ENCODE data around the gene CDKN1C.
A peak's percentile ranks its signal among the peaks of the same experiment; 100 is the strongest.

CDKN1C gene

DNA sequence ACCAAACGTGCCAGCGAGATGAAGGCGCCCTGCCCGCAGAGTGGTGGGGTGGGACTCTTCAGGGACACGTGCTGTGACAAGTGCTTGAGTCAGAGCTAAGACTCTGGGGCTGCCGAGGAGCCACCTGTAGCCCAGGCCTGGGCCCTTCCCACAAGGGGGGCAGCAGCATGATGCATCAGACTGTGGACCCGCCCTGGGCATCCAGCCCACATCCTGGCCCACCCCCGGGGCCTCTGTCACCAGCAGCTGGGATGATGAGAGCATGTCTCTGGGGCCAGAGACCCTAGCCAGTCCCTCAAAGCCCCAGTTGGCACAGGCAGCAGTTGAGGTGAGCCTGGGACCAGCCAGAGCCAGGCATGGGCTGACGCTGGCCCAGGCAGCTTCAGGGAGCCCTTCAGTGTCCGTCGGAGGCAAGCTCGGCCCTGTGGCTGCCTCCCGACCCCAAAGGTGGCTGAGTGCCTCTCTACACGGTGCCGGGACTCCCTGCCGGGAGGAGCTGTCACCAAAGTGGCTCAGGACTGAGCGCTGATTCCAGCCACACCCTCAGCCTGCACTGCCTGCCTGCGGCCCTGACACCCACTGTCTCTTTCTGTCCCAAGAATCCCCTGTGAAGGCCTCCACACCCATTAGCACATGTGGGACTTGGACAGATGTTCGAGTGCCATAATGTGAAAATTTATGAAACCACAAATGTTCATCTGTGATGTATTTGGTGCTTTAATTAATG lies 41.3 kb downstream of the CDKN1C start:
- peak; percentile 4 for DNase-seq

DNA sequence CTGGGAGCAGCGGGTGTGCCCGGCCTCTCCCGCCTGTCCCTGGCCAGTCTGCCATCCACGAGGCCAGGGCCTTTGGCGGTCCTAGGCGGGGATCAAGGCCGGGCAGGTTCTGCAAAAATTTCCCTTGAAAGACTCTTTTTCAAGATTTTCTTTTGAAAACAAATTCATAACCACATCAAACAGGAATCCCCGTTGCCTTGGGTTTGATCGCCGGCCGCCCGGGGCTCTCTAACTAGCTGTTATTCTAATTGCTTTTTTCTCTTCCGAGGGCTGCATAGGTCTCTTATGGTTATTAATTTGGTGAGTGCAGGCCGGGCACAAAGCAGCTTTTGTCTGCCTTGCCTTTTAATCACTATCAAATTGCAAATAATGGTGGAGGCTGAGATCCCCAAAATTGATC lies 42.0 kb downstream of the CDKN1C start:
- no peak for DNase-seq

DNA sequence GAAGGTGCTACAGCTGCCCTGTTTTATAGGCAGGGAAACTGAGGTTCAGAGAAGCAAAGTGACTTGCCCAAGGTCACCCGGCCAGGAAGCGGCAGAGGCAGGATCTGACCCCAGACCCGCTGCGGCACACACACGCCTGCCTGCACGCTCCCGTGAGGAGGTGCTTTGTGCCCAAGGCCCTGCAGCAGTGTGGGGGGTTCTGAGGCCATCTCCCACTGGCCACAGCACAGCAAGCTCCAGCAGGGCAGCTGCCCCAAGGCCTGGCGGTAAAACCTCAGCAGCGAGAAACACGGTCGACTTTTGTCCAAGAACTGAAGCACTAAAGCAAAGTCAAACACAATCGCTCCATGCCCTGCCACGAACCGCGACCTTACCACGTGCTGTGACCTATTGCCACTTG lies 42.7 kb downstream of the CDKN1C start:
- DNase-seq: no peak

DNA sequence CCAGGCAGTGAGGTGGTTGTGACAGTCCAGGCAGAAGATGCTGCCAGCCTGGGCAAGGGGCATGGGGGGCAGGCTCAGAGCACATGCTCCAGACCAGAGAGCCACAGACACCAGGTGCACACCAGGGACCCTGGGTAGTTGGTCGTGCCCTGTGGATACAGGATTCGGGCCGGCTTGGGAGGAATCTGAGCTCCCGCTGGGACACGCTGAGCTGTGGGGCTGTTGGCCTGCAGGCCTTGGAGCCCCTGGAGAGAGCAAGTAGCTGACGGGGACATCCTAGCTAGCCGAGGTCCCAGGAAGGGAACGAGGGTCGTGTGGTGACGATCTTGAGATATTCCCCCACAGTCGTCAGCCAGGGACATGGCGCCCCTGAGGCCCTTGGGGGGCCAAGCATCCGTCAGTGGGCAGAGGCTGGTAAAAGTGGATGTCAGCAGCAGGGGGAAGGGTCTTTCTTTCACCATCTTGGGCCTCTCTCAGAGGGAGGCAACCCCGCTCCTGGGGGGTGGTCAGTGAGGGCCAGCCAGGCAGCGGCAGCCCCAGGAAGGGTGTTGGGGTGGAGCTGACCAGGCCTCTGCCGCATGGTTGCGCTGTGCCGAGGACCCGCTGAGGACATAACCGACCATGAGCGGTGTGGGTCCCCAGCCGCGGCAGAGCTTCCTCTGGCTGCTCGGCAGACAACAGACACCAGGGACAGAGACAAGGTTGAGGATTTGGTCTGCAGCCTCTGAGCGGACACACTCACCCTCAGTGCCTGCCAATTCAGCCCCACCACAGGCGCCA lies 44.0 kb downstream of the CDKN1C start:
- DNase-seq: no peak

DNA sequence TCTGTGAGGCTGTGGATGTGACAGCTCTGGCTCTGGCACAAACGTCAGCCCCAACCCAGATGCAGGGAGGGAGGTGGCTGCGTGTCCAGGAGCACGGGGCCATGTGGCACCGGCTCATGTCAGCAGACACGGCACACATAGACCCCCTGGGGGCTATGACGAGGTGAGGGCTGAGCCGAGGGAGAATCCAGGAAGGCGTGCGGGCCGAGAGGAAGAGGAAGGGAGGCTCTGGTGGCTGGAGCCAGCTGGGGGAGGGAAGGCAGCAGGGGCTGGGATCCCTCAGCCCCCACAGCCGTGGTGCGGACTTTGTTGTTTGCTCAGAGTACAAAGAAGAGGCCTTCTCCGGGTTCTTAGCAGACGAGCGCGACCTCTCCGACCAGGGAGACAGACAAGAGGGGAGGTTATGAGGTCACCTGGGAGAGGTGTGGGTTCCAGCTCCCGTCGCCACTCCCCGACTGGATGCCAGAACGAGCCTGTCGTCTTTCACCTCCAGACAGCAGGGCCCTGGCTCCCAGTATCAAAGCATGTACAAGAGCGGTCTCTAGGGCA lies 46.1 kb downstream of the CDKN1C start:
- DNase-seq: no peak

DNA sequence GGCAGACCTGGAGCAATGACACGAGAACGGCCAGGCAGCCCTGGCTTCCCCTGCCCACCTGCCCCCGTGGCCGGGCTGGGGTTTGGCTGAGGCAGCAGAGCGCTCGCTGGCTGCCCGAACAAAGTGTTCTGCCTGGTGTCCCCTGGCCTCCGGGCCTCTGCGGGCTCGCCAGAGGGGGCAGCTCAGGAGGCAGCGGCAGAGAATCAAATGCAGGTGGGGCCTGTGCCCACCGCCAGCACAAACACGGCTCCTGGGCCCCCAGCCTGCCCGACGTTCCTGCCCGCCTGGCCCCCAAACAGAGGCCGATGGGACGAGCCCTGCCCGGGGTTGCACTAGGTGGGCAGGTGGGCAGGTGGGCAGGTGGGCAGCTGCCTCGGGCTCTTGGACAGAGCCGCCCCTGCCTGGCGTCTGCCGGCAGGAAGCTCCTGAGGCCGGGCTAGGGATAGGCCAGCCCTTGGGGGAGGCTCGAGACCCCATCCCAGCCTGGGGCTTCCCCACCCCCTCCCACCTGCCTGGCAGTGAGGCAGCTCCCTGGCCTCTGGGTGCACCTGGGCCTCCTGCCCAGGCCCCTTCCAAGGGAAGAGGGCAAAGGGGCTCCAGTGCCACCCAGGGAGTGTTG lies 46.8 kb downstream of the CDKN1C start:
- DNase-seq: no peak

DNA sequence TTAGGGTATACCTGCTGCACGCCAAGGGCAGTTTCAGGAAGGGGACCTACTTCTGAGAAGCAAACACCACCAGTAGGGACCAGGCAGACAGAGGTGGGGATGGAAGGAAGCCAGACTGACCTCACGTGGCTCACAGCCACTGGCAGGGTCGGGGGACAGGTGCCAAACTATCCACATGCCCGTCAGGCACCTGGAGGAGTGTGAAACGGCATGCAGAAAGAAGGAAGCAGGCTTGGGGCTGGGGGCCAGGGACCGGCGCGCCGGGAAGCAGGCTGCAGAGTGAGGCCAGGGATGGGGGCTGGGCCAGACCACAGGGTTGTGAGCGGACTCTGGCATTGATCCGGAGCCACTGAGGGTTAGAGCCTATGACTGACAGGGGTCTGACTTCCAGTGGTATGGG lies 47.5 kb downstream of the CDKN1C start:
- DNase-seq: no peak

DNA sequence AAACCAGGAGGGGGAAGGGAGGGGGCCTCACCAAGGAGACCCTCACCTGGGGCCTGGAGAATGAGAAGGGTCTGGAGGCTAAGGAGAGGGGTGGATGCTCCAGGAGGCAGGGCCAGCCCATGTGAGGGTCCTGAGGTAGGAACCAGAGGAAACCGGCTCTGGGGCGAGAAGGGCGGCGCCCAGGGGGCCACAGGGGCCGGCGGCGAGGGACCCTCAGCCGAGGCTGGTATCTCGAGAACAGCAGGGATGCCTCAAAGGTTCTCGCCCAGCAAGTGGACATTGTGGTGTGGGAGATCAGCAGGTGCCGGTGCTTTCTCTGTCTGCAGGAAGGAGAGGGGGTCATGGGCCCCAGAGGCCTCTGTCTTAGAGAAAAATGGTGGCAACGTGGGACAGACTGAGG lies 47.9 kb downstream of the CDKN1C start:
- DNase-seq: no peak

DNA sequence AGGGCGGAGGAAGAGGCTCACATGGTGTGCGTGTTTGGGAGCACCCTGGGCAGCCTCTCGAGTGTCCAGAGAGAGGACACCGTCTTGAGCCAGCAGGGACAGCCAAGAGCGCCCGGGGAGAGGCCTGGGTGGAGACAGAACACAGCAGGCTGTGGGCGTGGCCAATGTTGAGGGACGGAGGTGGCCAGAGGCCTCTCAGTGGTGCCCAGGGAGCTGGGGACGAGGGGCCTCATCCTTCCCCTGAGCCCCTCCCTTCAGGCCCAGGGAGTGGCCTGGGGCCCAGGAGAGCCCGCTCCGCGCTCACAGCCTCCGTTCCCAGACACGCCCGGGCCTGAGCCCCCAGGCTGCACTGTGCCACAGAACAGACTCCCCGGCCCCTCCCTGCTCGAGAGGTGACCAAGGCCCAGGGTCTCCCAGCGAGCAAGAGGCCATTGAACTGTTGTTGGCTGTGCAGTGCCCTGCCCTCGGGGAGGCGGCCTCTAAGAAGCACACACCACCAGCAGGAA lies 48.4 kb downstream of the CDKN1C start:
- peak; percentile 32 for DNase-seq

DNA sequence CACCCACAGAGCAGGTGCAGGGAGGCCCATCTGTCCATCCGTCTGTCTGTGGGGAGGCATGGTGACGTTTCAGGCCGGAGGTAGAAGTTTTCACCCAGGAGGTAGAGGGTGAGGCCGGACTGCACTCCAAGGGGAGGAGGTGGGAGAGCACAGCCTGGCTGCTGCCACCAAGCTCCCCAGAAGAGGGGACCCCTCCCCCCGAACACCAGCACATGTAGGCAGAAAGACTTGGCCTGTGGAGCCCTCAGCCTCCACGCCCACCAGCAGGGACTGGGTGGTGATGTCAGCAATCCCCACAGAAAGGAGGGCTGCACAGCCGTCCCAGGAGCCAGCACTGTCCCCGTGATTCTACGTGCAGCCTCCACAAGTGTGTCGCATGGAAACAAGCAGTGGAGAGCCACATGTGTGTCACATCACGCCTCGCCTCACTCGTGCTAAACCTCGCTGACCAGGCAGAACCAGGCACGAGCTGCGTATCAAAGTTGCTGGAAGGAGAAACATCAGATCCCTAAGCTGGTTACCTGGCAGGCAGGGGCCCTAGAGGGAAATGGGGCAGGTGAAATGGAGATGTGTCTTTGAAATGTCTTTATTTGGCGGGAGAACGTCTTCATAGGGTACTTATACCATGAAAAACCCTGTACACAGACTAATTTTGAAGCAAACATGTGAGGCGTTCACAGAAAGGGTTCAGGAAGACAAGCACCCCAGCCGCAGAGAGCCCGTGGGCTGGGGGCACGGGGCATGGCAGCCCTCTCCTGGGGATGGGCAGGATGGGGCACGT lies 49.1 kb downstream of the CDKN1C start:
- no peak for DNase-seq

DNA sequence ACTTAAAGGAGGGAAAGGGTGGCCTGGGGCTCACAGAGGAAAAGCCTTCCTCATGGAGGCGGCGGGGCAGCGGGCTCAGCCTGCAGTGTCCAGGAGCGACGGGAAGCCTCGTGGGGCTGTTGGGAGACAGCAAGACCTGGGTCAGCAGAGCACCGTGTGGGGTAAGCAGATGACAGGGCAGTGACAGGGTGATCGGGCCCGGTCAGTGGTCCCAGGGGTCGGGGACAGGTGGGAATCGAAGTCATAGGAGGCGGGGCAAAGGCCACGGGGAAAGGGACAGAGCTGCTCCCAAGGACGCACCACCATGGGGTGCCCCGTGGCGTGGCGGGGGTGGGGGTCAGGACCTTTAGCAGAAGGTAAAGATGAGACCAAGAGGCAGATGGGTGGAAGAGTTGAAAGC lies 49.8 kb downstream of the CDKN1C start:
- no peak for DNase-seq

DNA sequence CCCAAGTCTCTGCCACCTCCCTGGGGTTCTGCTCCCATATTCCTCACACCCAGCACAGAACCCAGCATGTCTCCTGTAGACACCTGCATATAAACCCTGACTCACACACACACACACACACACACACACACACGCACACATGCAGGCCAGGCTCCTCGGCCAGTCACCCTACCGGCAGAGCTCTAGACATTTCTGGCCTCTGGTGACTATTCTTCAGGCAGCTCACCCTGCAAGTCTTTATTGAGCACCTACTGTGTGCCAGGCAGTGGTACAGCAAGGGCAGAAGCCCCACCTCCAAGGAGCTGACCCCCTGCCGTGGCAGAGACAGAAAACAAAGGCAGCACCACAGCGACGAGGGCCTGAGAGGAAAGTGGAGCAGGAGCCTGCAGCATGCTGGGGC lies 50.3 kb downstream of the CDKN1C start:
- DNase-seq: no peak

DNA sequence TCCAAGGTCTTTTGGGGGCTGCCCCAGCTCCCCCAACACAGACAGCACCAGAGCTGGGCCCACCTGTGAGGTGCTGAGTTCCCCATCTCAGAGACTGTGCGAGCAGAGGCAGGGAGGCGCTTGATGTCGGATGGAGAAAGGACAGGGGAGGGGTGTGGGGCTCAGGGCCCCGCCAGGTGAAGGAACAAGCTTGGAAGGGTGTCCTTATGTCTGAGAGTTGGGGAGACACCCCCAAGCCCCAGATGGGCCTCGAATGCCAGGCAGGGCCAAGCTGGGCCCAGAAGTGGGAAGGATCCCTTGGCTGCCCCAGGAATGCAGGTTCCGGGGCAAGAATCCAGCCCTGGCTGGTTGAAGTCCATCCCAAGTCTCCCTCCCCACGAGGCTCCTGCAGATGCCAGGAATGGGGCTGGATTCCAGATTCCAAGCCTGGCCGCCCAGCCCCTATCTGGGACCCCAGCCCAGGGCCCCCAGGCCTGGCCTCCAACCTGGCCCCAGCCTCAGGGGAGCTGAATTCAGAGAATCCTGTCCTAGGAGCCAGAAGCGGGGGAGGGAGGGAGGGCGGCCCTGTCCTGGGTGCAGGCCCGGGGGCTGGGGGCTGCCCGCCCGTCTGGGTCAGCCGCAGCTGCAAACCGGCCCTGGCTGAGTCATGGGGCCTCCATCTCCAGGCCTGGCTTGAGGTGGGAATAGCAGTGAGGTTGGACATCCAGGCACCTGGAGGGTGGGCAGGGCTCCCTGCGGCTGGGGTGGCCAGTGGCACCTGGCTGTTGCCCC lies 50.9 kb downstream of the CDKN1C start:
- DNase-seq: no peak

DNA sequence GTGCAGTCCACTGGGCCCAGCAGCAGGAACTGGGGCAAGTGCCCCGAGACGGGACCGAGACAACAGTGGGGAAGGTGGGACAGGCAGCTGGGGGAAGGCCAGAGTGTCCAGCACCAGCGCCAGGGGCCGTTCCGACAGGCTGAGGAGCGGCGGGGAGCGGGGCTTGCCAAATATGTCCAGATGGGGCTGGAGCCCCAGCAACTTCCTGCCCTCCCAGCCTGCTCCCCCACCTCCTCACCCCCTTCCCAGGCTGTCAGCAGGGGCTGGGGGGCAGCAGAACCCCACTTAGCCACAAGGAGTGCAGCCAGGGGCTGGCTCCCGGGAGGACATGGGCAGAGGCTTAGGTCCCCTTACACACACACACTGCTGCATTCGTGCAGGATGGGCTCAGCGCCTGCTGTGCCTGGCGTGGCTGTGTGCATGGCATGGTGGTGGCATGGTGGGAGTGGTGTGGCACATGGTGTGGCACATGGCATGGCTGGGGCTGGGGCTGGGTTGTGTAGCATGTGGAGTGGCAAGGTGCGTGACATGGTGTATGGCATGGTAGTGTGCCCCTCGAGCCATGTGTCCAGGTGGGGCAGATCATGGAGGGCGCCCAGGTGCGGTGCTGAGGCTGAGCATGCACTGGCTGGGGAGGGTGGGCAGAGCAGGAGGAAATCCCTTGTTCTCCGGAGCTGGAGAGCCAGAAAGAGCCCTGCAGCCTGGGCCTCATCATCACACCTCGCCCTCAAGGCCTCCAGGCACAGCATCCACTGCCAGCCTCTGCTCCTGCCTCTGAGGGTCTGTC lies 51.7 kb downstream of the CDKN1C start:
- no peak for DNase-seq
